HG03139 (cell line): ENCODE data around the gene IKZF3.

Experiments used
- ATAC-seq: cut with Tn5 transposase; IDR thresholded peaks from one replicate; pipeline ENCODE4 v1.9.1; 2021; ENCODE audit not compliant: unreplicated experiment

The IKZF3 gene

GRCh38 chr17:39818358-39819000 is 45.6 kb downstream of the IKZF3 start:
- no peak for ATAC-seq

DNA sequence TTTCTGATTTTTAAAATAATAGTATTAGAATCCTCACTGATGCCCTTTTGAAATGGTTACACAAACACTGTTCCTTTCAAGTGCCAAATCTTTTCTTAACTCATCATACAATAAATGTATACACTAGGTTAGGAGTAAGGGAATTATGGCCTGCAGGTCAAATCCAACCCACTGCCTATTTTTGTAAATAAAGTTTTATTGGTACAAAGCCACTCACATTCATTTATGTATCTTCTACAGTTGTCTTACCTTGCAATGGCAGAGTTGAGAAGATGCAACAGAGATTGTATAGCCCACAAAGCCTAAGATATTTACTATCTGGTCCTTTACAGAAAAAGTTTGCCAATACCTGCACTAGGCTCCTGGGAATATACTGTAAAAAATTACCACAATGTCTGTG is 47.8 kb downstream of the IKZF3 start:
- ATAC-seq, result no peak

- ATAC-seq, result no peak
Observed at GRCh38 chr17:39814497-39814896, 49.6 kb downstream of the IKZF3 start.

GRCh38 chr17:39813631-39814030 is 50.5 kb downstream of the IKZF3 start:
- no peak for ATAC-seq

- no peak for ATAC-seq
Observed at GRCh38 chr17:39812466-39812865, 51.6 kb downstream of the IKZF3 start.

DNA sequence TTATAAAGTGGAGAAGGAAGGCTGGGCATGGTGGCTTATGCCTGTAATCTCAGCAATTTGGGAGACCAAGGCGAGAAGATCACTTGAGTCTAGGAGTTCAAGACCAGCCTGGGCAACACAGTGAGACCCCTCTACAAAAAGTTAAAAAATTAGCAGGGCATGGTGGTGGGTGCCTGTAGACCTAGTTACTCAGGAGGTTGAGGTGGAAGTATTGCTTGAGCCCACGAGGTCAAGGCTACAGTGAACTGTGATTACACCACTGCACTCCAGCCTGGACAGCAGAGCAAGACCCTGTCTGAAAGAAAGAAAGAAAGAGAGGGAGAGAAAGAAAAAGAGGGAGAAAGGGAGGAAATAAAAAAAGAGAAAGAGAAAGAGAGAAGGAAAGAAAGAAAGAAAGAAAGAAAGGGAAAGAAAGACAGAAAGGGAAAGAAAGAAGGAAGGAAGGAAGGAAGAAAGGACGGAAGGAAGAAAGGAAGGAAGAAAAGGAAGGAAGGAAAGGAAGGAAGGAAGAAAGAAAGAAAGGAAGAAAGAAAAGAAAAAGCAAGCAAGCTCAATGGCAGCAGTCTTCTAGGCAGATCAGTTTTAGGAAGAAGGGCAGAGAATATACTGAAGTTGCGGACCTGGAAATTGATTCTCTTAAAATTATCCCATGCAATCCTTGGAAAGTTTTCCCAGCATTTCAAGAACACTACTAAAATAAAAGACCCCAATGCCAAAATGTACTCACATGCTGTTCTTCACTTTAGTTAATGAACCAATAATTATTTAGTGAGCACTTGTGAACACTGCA is 53.0 kb downstream of the IKZF3 start:
- no peak for ATAC-seq

- no peak for ATAC-seq
Observed at GRCh38 chr17:39809221-39809620, 54.9 kb downstream of the IKZF3 start.

DNA sequence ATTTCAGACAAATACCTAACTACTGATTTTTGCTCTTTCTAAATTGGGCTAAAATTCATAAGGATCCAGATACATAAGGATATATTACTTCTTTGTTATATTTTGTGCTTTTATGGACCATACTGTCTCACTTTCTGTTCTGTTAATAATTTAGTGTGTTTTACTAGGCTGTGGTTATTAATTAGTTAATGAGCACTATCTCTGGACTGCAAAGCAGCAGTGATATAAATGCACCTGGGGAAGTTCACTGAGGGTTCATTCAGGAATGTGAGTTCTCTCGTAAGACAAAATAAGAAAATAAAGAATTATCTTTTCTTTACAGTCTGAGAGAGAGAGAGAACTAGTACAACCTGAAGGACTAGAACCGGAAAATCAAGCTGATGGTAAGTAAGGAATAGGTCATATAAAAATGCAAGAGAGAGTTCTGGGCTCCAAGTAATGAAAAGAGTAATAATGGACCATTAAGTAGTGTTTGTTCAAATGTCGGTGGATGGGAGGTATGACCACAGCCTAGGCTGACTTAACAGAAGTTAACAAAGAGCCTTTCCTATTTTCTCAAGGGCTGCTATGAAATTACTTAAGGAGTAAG is 55.6 kb downstream of the IKZF3 start:
- no peak for ATAC-seq

- ATAC-seq, result no peak
Observed at GRCh38 chr17:39804839-39805238, 59.3 kb downstream of the IKZF3 start.

- ATAC-seq, result no peak
Observed at GRCh38 chr17:39801055-39801454, 63.1 kb downstream of the IKZF3 start.

- no peak for ATAC-seq
Observed at GRCh38 chr17:39800540-39800939, 63.6 kb downstream of the IKZF3 start.

DNA sequence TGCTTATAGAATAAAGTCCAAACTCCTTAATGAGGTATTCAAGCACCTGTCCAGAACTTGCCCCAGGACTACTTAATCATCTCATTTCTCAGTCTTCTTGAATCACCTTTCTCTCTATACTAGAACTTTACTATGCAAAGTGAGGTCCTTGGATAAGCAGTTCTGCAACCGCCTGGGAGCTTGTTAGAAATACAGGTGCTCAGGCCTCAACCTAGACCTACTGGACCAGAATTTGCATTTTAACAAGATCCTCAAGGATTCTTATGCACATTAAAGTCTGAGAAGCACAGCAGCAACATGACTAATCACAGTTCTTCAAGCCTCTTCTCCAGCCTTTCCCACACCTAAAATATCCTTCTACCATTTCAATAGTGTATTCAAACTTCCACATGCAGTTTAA is 64.7 kb downstream of the IKZF3 start:
- ATAC-seq, result no peak

DNA sequence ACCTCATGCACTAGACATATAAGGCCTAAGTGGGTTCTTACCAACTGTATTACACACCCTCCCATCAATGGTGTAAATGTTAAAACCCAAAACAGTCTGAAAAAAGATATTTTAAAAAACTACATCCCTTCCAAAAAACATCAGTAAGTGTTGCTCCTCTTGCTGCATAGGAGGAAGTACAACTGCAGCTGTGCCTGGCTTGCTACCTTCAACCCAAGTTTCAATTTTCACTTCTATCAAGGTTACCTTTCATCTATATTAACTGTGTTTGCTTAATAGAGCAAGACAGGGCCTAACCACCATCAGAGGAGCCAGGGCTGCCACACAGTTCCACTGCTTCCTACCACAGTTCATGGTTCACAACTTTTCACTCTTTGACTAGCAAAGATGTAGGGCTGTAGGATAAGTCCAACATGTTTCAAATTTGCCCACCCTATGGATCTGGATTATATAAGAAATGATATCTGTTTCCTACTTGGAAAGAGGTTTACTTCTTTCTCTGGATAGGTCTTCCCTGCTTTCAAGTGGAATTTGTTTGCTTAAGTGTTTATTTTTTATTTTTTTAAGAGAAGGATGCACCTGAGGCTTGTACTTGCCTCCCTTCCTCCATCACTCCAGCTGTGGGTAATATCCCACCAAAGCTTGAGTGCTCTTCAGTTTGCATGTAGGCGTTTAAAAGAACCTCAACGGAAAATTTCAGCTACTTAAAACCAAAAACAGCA is 69.7 kb downstream of the IKZF3 start:
- peak; percentile 77 for ATAC-seq

GRCh38 chr17:39793301-39793872 is 70.7 kb downstream of the IKZF3 start:
- no peak for ATAC-seq

GRCh38 chr17:39792526-39793221 is 71.4 kb downstream of the IKZF3 start:
- ATAC-seq, result no peak

DNA sequence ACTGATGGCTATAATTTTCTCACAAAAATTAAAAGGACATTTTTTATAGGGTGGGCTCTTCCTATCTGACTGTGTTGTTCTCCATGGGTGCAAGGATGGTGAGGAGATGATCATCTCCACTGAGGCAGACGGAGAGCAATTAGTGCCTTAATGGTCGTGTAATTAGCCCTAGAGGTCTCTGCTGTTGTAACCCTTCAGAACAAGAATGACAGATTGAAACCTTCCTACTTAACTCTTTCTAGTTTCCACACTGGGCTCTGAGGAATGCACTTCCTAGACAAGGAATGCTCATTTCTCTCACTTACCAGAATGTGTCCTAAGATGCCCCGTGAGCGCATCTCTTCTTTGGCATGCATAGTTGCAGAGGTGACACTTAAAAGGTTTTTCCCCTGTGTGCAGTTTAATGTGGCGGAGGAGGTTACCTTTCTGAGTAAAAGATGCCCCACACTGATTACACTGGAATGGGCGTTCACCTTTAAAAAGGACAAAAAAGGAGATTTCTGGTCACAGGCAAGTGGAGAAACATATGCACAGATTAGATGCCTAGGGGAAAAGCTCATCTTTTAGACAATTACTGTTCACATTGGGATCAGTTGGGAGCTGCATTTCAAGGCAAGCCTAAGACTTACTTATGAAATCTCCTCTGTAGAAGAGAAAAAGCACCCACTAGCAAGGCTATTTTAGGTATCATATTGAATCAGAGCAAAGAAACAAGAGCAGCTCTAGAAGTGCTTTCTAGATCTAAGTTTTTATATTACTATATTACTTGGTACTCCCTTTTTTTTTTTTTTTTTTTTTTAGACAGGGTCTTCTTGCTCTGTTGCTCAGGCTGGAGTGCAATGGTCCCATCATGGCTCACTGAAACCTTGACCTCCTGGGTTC is 72.8 kb downstream of the IKZF3 start:
- no peak for ATAC-seq

DNA sequence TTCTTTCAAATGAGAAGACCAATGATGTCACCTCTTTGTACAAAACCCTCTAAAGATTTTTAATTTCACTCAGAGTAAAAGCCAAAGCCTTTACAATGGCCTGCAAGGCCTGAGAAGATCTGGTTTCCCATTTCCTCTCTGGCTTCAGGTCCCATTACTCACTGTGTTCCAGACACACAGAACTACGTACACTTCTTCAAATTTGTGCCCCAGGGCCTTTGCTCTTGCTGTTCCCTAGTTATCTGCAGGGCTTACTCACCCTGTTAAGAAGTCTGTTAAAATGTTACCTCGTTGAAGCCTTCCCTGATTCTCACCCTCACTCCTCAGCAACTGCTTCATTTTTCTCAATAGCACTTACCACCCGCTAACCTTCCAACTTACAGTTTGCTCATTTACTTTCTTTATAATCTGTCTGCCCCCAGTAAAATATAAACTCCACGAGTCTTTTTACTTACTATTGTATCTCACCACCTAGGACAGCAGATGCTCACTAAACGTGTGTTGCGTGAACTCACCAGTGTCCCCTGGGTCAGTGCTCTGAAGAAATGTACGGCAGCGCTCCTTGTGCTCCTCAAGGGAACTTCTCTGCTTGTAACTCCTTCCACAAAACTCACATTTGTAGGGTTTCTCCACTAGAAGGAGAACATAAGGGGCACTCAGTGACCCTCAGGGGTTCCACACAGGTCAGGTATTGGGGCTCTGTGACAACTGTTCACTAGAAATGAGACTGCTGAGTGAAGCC is 76.2 kb downstream of the IKZF3 start:
- no peak for ATAC-seq

- no peak for ATAC-seq
Observed at GRCh38 chr17:39787041-39787440, 77.1 kb downstream of the IKZF3 start.

DNA sequence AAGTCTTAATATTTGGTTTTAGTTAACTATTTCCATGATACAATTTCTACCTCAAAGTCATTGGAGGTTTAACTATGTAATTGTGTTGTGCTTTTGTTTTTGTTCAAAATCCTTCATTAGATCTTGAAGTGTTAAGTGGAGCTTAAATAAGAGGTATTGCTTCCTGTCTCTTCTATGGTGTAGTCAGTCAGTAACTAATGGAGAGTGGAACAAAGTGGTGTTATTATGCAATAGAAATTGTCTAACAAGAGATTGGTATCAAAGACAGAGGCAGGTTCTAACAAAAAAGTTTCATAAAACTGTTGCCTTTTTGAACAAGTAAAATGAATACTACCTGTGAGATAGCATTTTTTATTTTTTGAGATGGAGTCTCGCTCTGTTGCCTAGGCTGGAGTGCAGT is 81.1 kb downstream of the IKZF3 start:
- ATAC-seq, result no peak
